Kidney (tissue), 14 donors: Measurements from ENCODE around the gene OXLD1. TPM values are rescaled to one million over a fixed set of nuclear protein-coding genes. Genes with fewer than 3 reads are reported as not detected.
"Not testable (repeated sequence)": the region's sequence is repeated elsewhere in the genome, so short reads cannot be mapped to it uniquely, and the experiment has no call there.

Experiments
- DNase-seq, 5 donors: peaks; one replicate each; pipeline ENCODE4 v3.0.0-alpha.2; 2013 to 2020
- FAIRE-seq: peaks from 2 replicates; lab custom pipeline; 2012; peaks lifted over from hg19 to GRCh38; lab: Jason Lieb, UNC
- H3K27ac ChIP-seq, 2 donors: one replicate each; pipeline ENCODE4 v1.7.0; 2013; ENCODE audit warnings: low read depth in 2 of 2, low read length in 2 of 2, inconsistent platforms in 1 of 2
- H3K27me3 ChIP-seq: one replicate; pipeline ENCODE4 v1.7.1; 2013; ENCODE audit warnings: low read length, inconsistent platforms; ENCODE audit not compliant: control insufficient read depth, insufficient read depth
- H3K36me3 ChIP-seq, 3 donors: one replicate each; pipeline versions ENCODE4 v1.7.0 to v1.7.1; 2013; ENCODE audit warnings: low read length in 3 of 3, control low read depth in 1 of 3, inconsistent platforms in 1 of 3; ENCODE audit not compliant: insufficient read depth in 3 of 3, control insufficient read depth in 2 of 3
- H3K4me1 ChIP-seq, 3 donors: one replicate each; pipeline versions ENCODE4 v1.7.0 to v1.7.1; 2013; ENCODE audit warnings: low read length in 3 of 3, inconsistent platforms in 1 of 3, low read depth in 1 of 3; ENCODE audit not compliant: control insufficient read depth in 2 of 3, insufficient read depth in 2 of 3
- H3K4me3 ChIP-seq, 3 donors: one replicate each; pipeline versions ENCODE4 v1.7.0 to v1.8.1; 2013; ENCODE audit warnings: low read length in 3 of 3, control low read depth in 1 of 3, inconsistent platforms in 1 of 3
- H3K9ac ChIP-seq, 3 donors: one replicate each; pipeline versions ENCODE4 v1.7.0 to v1.7.1; 2013; ENCODE audit warnings: low read length in 3 of 3, control low read depth in 1 of 3, inconsistent platforms in 1 of 3
- H3K9me3 ChIP-seq, 3 donors: one replicate each; pipeline versions ENCODE4 v1.7.0 to v1.7.1; 2013; ENCODE audit warnings: low read length in 3 of 3, control low read depth in 1 of 3, inconsistent platforms in 1 of 3; ENCODE audit not compliant: control insufficient read depth in 2 of 3, insufficient read depth in 1 of 3
- CTCF ChIP-seq: IDR thresholded peaks from 3 replicates; pipeline ENCODE4 v1.5.1; 2012; ENCODE audit warnings: mild to moderate bottlenecking, moderate library complexity, borderline replicate concordance; ENCODE audit not compliant: insufficient read depth; ENCODE audit errors: extremely low read depth
- intact Hi-C: fragments of 100-400 bp; cut with DNase I; formaldehyde crosslinking; loops from one replicate; pipeline ENCODE4 v1.11.1; 2022
- polyA plus RNA-seq: library from polyadenylated mRNA; stranded (reverse); fragments of 350-450 nt; fragmentation: Illumina TruSeq; extraction: RNeasy Lipid Tissue Mini Kit (QIAGEN cat#74804); gene quantifications from one replicate; pipeline ENCODE4 v1.2.3, GENCODE V29; 2014; ENCODE audit warnings: low read depth, low replicate concordance; ENCODE audit not compliant: insufficient read depth
- total RNA-seq: library from RNA; stranded (reverse); fragmentation: NEBNext Ultra II Directional; extraction: Animal tissue kit (Norgen Biotek cat#: 25700); gene quantifications from one replicate; pipeline ENCODE4 v1.2.1, GENCODE V29; 2021
- donor health status: control.
- donor health status: control.
- donor health status: control.
- donor health status: control.
- donor health status: control.
- donor health status: DM: yes; HTN: yes; CAD: no.
- donor health status: Normal renal cell carcinoma (clear cell type).

OXLD1 gene
- total and polyA plus RNA-seq, 2 donors from 2014 or later, result 28.2 to 51.9 TPM

- intact Hi-C loops, result no loop called here
- H3K36me3 ChIP-seq, result no peaks in the 10 kb centered on the region
- no peak overlapping the region for H3K4me3 ChIP-seq
- H3K9ac ChIP-seq, result no peak overlapping the region
- H3K9me3 ChIP-seq, result no peaks in the 10 kb centered on the region
- H3K27me3 ChIP-seq, result no peaks in the 10 kb centered on the region
- FAIRE-seq (no peak), DNase-seq (no peak)
- peaks cover 0 to 19% (median 7%) of the 10 kb centered on the region in 3 donors for H3K4me1 ChIP-seq
- H3K27ac ChIP-seq, result no peak overlapping the region
- TF ChIP-seq CTCF, result no peak
These were observed 13.7 kb upstream of the OXLD1 start for GRCh38 chr17:81680150-81680549.

- peaks cover 0 to 9% (median 7%) of the 10 kb centered on the region in 3 donors for H3K36me3 ChIP-seq
- H3K27me3 ChIP-seq, result no peaks in the 10 kb centered on the region
These were observed 10.5 kb upstream of the OXLD1 start for GRCh38 chr17:81676906-81677305.

GRCh38 chr17:81675515-81676221, 9.3 kb upstream of the OXLD1 start:
- intact Hi-C loops, H3K27ac ChIP-seq, H3K4me3 ChIP-seq, H3K4me1 ChIP-seq, H3K9me3 ChIP-seq, H3K9ac ChIP-seq, H3K27me3 ChIP-seq: not testable (repeated sequence)
- FAIRE-seq, result peak; percentile 71
- peak in 1 of 5 donors; percentile 8 for DNase-seq
- peak; percentile 32 for TF ChIP-seq CTCF
- peaks cover 0 to 14% (median 10%) of the 10 kb centered on the region in 3 donors for H3K36me3 ChIP-seq

More at GRCh38 chr17:81676906-81677305, 10.5 kb upstream of the OXLD1 start:
- TF ChIP-seq CTCF, result no peak
- DNase-seq (no peak), FAIRE-seq (no peak)
- no peak overlapping the region for H3K27ac ChIP-seq
- no peak overlapping the region for H3K4me3 ChIP-seq
- intact Hi-C loops, result no loop called here
- H3K9ac ChIP-seq, result no peak overlapping the region
- peaks cover 0 to 5% (median 0%) of the 10 kb centered on the region in 3 donors for H3K4me1 ChIP-seq
- no peaks in the 10 kb centered on the region for H3K9me3 ChIP-seq
